Small intestine (tissue), 7 donors: ENCODE data around the gene GOLM1. TPM values are rescaled to one million over a fixed set of nuclear protein-coding genes. Genes with fewer than 3 reads are reported as not detected.

Experiments
- DNase-seq, 2 donors: peaks; one replicate each; pipeline versions ENCODE4 v3.0.0 to v3.0.0-alpha.2; 2013
- FAIRE-seq: peaks from 2 replicates; lab custom pipeline; 2012; peaks lifted over from hg19 to GRCh38; lab: Jason Lieb, UNC
- H3K27ac ChIP-seq, 3 donors: one replicate each; pipeline ENCODE4 v1.5.1; 2013; ENCODE audit warnings: low read length in 2 of 3, mild to moderate bottlenecking in 2 of 3, control low read depth in 1 of 3, inconsistent platforms in 1 of 3, low read depth in 1 of 3, moderate library complexity in 1 of 3
- H3K27me3 ChIP-seq, 3 donors: one replicate each; pipeline ENCODE4 v1.6.1; 2013; ENCODE audit warnings: low read length in 3 of 3, inconsistent platforms in 1 of 3; ENCODE audit not compliant: control insufficient read depth in 3 of 3, insufficient read depth in 3 of 3
- H3K36me3 ChIP-seq, 3 donors: one replicate each; pipeline ENCODE4 v1.6.1; 2013; ENCODE audit warnings: low read length in 3 of 3, inconsistent platforms in 1 of 3, low read depth in 1 of 3, mild to moderate bottlenecking in 1 of 3, moderate library complexity in 1 of 3; ENCODE audit not compliant: control insufficient read depth in 3 of 3, insufficient read depth in 2 of 3
- H3K4me1 ChIP-seq, 3 donors: one replicate each; pipeline ENCODE4 v1.6.1; 2013; ENCODE audit warnings: low read length in 2 of 3, inconsistent platforms in 1 of 3, low read depth in 1 of 3, mild to moderate bottlenecking in 1 of 3, moderate library complexity in 1 of 3; ENCODE audit not compliant: control insufficient read depth in 3 of 3, insufficient read depth in 2 of 3
- H3K4me3 ChIP-seq, 3 donors: one replicate each; pipeline ENCODE4 v1.5.1; 2013; ENCODE audit warnings: low read length in 3 of 3, control low read depth in 1 of 3, inconsistent platforms in 1 of 3, low read depth in 1 of 3, mild to moderate bottlenecking in 1 of 3, moderate library complexity in 1 of 3
- H3K9me3 ChIP-seq, 2 donors: one replicate each; pipeline ENCODE4 v1.6.1; 2013; ENCODE audit warnings: low read depth in 1 of 2, low read length in 1 of 2; ENCODE audit not compliant: control insufficient read depth in 2 of 2, insufficient read depth in 1 of 2
- WGBS, 3 donors: extraction: QIAGEN DNeasy Blood & Tissue Kit; methylation state at CpG; one replicate each; pipeline ENCODE4 v1.1.7; 2013; 5-methylcytosine and 5-hydroxymethylcytosine counted together
- polyA plus RNA-seq, 4 donors: library from polyadenylated mRNA; stranded (reverse) in 3 of 4; unstranded in 1 of 4; fragments of 200-250 nt in 3 of 4; fragments of 120-200 nt in 1 of 4; gene quantifications; one replicate each; pipeline versions ENCODE4 v1.2.1 to v1.2.3, GENCODE V29; 2013
- donor health status: healthy with polysubstance abuse.
- donor health status: control.
- donor health status: control.
- donor health status: Bipolar disorder and iron deficiency.
- donor health status: healthy.

GOLM1 gene
- polyA plus RNA-seq, 4 donors = 17.8 to 318 (median 102) TPM

GRCh38 chr9:86128235-86128822, 29.0 kb upstream of the GOLM1 start:
- H3K27ac ChIP-seq = peak overlapping the region; percentile 24 to 85 (median 65)
- peaks cover 0 to 7% of the 10 kb centered on the region in 2 donors for H3K9me3 ChIP-seq
- peak in 1 of 2 donors; percentile 35 for DNase-seq
- H3K27me3 ChIP-seq = no peaks in the 10 kb centered on the region
- FAIRE-seq = no peak
- H3K36me3 ChIP-seq = no peaks in the 10 kb centered on the region
- WGBS, 3 donors = 23 to 57% (median 40%) methylated on average over 4 of the region's 4 CpGs
- H3K4me1 ChIP-seq = peaks cover 0 to 30% (median 6%) of the 10 kb centered on the region in 3 donors
- no peak overlapping the region for H3K4me3 ChIP-seq

- H3K36me3 ChIP-seq = no peaks in the 10 kb centered on the region
- H3K9me3 ChIP-seq = peaks cover 0 to 7% of the 10 kb centered on the region in 2 donors
- no peak overlapping the region for H3K4me3 ChIP-seq
- DNase-seq (peak; percentile 94 to 98), FAIRE-seq (no peak)
- peaks cover 0 to 30% (median 6%) of the 10 kb centered on the region in 3 donors for H3K4me1 ChIP-seq
- 12 to 37% (median 23%) methylated on average over 11 of the region's 11 CpGs for WGBS, 3 donors
- peak overlapping the region; percentile 61 to 85 (median 67) for H3K27ac ChIP-seq
- H3K27me3 ChIP-seq = no peaks in the 10 kb centered on the region
Observed at GRCh38 chr9:86126998-86127972, 27.9 kb upstream of the GOLM1 start.

- Histone ChIP-seq H3K4me3 (no peak overlapping the region), H3K36me3 (no peaks in the 10 kb centered on the region), H3K4me1 (peaks cover 0 to 10% (median 0%) of the 10 kb centered on the region in 3 donors), H3K27ac (no peak overlapping the region), H3K27me3 (no peaks in the 10 kb centered on the region), H3K9me3 (no peaks in the 10 kb centered on the region)
- 97 to 98% (median 98%) methylated on average over 2 of the region's 2 CpGs for WGBS, 3 donors
- DNase-seq (no peak), FAIRE-seq (no peak)
Observed at GRCh38 chr9:86122311-86122710, 23.0 kb upstream of the GOLM1 start.

- H3K4me3 ChIP-seq = no peak overlapping the region
- H3K4me1 ChIP-seq = no peaks in the 10 kb centered on the region
- no peak overlapping the region for H3K27ac ChIP-seq
- no peaks in the 10 kb centered on the region for H3K27me3 ChIP-seq
- 86 to 94% (median 91%) methylated on average over 5 of the region's 5 CpGs for WGBS, 3 donors
- FAIRE-seq (no peak), DNase-seq (no peak)
- no peaks in the 10 kb centered on the region for H3K36me3 ChIP-seq
- no peaks in the 10 kb centered on the region for H3K9me3 ChIP-seq
Observed at GRCh38 chr9:86119457-86119856, 20.1 kb upstream of the GOLM1 start.

DNA sequence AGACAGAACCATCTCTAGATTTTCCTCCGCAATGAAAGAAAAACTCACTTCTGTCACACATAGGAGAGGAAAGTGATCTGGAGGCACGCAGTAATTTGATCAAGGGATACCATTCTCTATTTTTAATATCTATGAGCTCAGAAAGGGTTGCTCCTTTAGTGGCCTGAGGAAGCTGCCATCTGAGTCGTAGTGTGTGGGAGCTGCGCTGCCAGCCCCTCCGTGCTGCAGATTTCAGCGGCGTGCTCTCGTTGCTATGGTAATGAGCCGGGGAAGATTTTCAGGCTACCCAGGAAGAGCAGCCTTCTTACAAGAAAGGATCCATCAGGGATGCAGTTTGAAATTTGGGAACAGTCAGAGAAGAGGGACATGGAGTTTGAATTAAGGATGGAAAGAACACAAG, 17.1 kb upstream of the GOLM1 start:
- no peaks in the 10 kb centered on the region for H3K27me3 ChIP-seq
- 83 to 86% (median 86%) methylated on average over 9 of the region's 9 CpGs for WGBS, 3 donors

DNA sequence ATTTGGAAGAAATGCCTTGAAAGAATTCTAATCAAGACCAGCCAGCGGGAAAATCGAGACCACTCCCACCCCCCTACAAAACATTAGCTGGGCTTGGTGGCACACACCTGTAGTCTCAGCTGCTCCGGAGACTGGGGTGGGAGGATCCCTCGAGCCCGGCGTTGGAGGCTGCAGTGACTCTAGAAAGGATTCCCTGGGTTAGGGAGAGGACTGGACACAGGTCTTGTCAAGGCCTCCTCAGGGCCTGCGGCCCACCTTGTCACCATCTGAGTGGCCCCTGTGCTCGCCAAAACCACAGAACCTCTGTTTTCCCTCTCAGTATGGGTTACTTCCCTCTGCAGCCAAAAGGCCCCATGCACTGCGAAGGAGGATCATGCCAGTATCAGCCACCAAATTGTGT, 16.5 kb upstream of the GOLM1 start:
- no peak overlapping the region for H3K4me3 ChIP-seq
- WGBS, 3 donors = 90 to 94% (median 93%) methylated on average over 9 of the region's 9 CpGs
- H3K36me3 ChIP-seq = no peaks in the 10 kb centered on the region
- no peak overlapping the region for H3K27ac ChIP-seq
- H3K27me3 ChIP-seq = no peaks in the 10 kb centered on the region
- FAIRE-seq (no peak), DNase-seq (no peak)
- H3K9me3 ChIP-seq = no peaks in the 10 kb centered on the region
- H3K4me1 ChIP-seq = no peaks in the 10 kb centered on the region

More for the DNA sequence above, 17.1 kb upstream of the GOLM1 start:
- Histone ChIP-seq H3K4me3 (no peak overlapping the region), H3K4me1 (no peaks in the 10 kb centered on the region), H3K27ac (no peak overlapping the region), H3K36me3 (no peaks in the 10 kb centered on the region), H3K9me3 (no peaks in the 10 kb centered on the region)
- FAIRE-seq = no peak
- no peak for DNase-seq

DNA sequence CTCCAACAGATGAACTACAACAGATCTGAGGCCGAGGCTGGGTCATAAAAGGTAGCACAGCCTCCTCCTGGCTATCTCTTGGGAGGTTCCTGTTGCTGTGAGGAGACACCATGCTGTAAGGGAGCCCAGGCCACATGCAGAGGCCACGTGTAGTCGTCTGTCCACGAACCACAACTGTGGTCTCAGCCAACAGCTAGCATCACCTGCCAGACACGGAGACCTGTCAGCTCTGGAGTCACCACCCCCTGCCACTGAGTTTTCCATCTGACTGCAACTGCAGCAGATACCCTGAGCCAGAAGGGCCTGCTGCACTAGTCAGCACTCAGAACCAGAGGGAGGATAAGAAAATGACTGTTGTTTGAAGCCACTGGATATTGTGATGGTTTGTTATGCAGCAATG, 12.7 kb upstream of the GOLM1 start:
- no peaks in the 10 kb centered on the region for H3K27me3 ChIP-seq
- WGBS, 3 donors = 84 to 86% (median 84%) methylated on average over 5 of the region's 5 CpGs
- no peaks in the 10 kb centered on the region for H3K9me3 ChIP-seq
- FAIRE-seq (no peak), DNase-seq (no peak)
- no peak overlapping the region for H3K4me3 ChIP-seq
- no peaks in the 10 kb centered on the region for H3K4me1 ChIP-seq
- no peak overlapping the region for H3K27ac ChIP-seq
- no peaks in the 10 kb centered on the region for H3K36me3 ChIP-seq

- no peak for FAIRE-seq
- Histone ChIP-seq H3K36me3 (no peaks in the 10 kb centered on the region), H3K4me1 (peaks cover 0 to 3% (median 2%) of the 10 kb centered on the region in 3 donors), H3K9me3 (no peaks in the 10 kb centered on the region), H3K27me3 (no peaks in the 10 kb centered on the region), H3K4me3 (no peak overlapping the region), H3K27ac (no peak overlapping the region)
- 93 to 98% (median 97%) methylated on average over 3 of the region's 3 CpGs for WGBS, 3 donors
- no peak for DNase-seq
Observed at GRCh38 chr9:86102626-86103025, 3.3 kb upstream of the GOLM1 start.
